Ovary (tissue), 3 donors: ENCODE data around the gene PALD1.

ENCODE experiments used
- EP300 ChIP-seq: sonication (generic); formaldehyde crosslinking; IDR thresholded peaks from one replicate; pipeline ENCODE4 v1.6.1; 2017; ENCODE audit warnings: antibody characterized with exemption
- POLR2A ChIP-seq: fragments of 450-650 bp; IDR thresholded peaks from one replicate; pipeline ENCODE4 v1.6.1; 2017; ENCODE audit warnings: antibody characterized with exemption, mild to moderate bottlenecking, moderate library complexity
- TF ChIP-seq, protein P1 (sequence below), 3 donors: fragments of 450-650 bp in 2 of 3; fragments of 200-600 bp in 1 of 3; IDR thresholded peaks; one replicate each; pipeline versions ENCODE4 v1.5.1 to v1.8.0; 2016 to 2022; ENCODE audit warnings: antibody characterized with exemption in 3 of 3, mild to moderate bottlenecking in 1 of 3
- donor health status: DM: no; HTN: no; CAD: no.

DNA sequence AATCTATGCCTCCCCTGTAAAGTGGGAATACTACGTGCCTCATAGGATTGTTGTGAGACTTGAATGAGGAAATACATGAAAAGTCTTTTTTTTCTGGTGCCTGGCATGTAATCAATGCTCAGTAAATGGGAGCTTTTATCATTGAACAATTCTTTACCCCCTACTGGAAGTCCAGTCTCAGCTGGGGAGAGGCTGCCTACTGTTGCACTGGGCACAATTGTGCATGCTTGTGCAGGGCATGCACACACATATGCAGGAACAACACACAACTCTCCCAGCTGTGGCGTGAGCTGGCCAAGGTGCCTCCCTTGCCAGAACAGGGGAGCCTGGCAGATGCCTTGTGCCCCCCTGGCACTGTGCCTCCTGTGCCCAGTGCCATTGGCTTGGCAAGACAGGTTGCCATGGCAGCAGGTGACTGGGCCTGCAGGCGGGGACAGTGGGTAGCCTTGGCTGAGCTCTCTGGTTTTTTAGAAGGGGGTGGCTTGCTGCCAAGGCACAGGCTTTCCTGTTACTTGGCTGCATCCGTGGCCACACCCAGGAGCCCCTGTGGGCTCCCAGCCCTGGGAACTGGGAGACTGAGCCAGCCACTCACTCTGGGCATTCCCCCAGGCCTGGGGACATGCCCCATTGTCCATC lies 16.1 kb upstream of the PALD1 start:
- TF ChIP-seq POLR2A (no peak), EP300 (no peak)
- TF ChIP-seq, protein P1, sequence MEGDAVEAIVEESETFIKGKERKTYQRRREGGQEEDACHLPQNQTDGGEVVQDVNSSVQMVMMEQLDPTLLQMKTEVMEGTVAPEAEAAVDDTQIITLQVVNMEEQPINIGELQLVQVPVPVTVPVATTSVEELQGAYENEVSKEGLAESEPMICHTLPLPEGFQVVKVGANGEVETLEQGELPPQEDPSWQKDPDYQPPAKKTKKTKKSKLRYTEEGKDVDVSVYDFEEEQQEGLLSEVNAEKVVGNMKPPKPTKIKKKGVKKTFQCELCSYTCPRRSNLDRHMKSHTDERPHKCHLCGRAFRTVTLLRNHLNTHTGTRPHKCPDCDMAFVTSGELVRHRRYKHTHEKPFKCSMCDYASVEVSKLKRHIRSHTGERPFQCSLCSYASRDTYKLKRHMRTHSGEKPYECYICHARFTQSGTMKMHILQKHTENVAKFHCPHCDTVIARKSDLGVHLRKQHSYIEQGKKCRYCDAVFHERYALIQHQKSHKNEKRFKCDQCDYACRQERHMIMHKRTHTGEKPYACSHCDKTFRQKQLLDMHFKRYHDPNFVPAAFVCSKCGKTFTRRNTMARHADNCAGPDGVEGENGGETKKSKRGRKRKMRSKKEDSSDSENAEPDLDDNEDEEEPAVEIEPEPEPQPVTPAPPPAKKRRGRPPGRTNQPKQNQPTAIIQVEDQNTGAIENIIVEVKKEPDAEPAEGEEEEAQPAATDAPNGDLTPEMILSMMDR (IDR thresholded peaks at IDR 0.05) = no peak
